HG03045 (cell line): ENCODE measurements around the gene P2RX5.

Experiments
- ATAC-seq: cut with Tn5 transposase; IDR thresholded peaks from one replicate; pipeline ENCODE4 v1.9.1; 2021; ENCODE audit warnings: mild to moderate bottlenecking, moderate library complexity; ENCODE audit not compliant: unreplicated experiment

The P2RX5 gene

DNA sequence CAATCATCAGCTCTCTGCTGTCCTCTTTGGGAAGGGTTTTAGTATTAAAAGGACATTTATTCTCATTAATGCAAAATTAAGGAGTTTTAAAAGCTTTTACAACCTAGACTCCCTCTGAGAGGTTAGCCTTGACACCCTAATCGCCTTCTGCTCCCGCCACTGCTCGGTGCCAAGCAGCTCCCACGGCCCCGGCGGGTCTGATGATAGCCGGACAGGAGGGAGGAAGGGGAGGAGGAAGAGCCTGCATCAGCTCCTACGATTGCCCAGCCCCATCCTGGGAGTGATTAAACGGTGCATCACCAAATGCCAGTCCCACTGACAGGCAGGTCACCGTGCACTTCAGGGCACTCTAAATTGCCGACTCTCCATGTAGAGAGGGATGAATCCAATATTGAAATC is 68.2 kb downstream of the P2RX5 start:
- no peak for ATAC-seq

DNA sequence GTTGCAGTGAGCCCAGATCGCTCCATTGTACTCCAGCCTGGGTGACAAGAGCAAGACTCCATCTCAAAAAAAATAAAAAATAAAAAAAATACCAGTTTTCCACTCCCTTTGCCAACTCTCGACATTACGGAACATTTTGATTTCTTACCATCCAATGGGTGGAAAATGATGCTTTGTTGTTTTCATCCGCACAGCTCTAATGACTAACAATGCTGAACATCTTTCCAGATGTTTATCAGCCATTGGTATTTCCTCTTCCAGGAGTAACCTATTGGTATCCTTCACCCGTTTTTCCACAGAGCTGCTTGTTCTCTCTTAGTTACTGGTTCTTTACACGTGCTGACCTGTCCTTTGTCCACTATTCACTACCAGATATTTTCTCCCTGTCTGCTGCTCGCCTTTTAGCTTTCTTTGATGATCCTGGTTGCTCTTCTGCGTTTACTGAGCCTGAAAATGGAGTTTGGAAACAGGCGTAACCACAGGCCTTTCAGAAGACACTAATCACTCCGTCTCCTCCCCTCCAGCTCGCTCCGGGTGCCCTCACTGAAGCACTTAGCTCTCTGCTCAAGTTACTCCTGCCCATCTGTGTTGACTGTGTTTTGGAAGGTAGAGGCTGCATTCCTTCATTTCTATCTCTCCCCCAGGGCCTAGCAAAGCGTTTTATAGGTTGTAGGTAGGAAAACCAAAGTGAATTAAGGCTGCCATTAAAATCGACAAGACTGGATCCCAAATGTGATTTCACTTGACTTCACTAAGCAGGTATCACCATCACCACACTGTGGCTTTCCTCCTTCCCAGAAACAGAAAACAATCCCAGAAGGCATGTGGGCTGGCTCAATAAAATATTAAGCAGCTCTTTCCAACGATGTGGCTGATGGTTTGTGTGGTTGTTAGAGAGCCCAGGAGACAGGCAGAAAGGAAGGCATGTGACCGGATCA is 68.9 kb downstream of the P2RX5 start:
- no peak for ATAC-seq
